ENCODE results near the gene FANCL. TPM values are rescaled to one million over a fixed set of nuclear protein-coding genes. Genes with fewer than 3 reads are reported as not detected.
"Not testable (repeated sequence)": the region's sequence is repeated elsewhere in the genome, so short reads cannot be mapped to it uniquely, and the experiment has no call there.

FANCL gene
- total RNA-seq, 2 donors from 2014 or later: 2.1 to 3.4 TPM

DNA sequence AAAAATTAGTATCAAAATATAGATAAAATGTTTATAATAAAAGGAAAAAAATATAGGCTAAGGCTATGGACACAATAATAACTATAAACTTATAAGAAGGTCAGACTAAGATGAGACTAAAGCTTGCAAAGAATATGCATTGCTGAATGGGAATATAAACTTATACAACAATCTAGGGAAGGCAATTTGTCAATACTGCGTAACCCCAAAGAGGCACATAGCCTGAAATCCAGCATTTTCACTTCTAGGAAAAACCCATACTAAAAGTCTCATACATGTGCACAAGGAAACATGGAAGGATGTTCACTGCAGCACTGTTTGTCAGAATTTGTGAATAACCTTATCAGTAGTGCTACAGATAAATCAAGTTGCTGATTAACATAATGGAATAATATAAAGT is 45.5 kb downstream of the FANCL start:
- no peak overlapping the region for H3K4me3 Mint-ChIP-seq
- ATAC-seq (no peak), DNase-seq (no peak)
- H3K4me1 Mint-ChIP-seq: peaks cover 4% of the 10 kb centered on the region
- H3K27ac Mint-ChIP-seq: no peak overlapping the region
- no peaks in the 10 kb centered on the region for H3K27me3 Mint-ChIP-seq
- no peaks in the 10 kb centered on the region for H3K9me3 ChIP-seq (ENCODE audit: control insufficient read depth, low read length, poor library complexity, severe bottlenecking)
- no peaks in the 10 kb centered on the region for H3K36me3 Mint-ChIP-seq (ENCODE audit: low read depth)

- Mint-ChIP-seq H3K27ac (no peak overlapping the region), H3K4me1 (peaks cover 4% of the 10 kb centered on the region), H3K27me3 (no peaks in the 10 kb centered on the region), H3K36me3 (ENCODE audit: low read depth) (no peaks in the 10 kb centered on the region), H3K4me3 (no peak overlapping the region)
- no peaks in the 10 kb centered on the region for H3K9me3 ChIP-seq (ENCODE audit: control insufficient read depth, low read length, poor library complexity, severe bottlenecking)
- ATAC-seq: no peak
- no peak for DNase-seq
Observed at GRCh38 chr2:58194458-58194857, 46.7 kb downstream of the FANCL start.

DNA sequence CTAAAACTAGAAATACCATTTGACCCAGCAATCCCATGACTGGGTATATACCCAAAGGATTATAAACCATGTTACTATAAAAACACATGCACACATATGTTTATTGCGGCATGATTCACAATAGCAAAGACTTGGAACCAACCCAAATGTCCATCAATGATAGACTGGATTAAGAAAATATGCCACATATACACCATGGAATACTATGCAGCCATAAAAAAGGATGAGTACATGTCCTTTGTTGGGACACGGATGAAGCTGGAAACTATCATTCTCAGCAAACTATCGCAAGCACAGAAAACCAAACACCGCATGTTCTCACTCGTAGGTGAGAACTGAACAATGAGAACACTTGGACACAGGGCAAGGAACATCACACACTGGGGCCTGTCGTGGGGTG is 54.1 kb downstream of the FANCL start:
- not testable (repeated sequence) for DNase-seq, H3K27me3 Mint-ChIP-seq, H3K27ac Mint-ChIP-seq

GRCh38 chr2:58186501-58186900 is 54.6 kb downstream of the FANCL start:
- no peak for DNase-seq
- no peak for ATAC-seq
- H3K36me3 Mint-ChIP-seq (ENCODE audit: low read depth): no peaks in the 10 kb centered on the region
- no peak overlapping the region for H3K4me3 Mint-ChIP-seq
- no peak overlapping the region for H3K27ac Mint-ChIP-seq
- no peaks in the 10 kb centered on the region for H3K9me3 ChIP-seq (ENCODE audit: control insufficient read depth, low read length, poor library complexity, severe bottlenecking)
- H3K4me1 Mint-ChIP-seq: no peaks in the 10 kb centered on the region
- H3K27me3 Mint-ChIP-seq: no peaks in the 10 kb centered on the region

More for the DNA sequence above, 54.1 kb downstream of the FANCL start:
- not testable (repeated sequence) for H3K4me3 Mint-ChIP-seq; H3K9me3 ChIP-seq (ENCODE audit: control insufficient read depth, low read length, poor library complexity, severe bottlenecking); ATAC-seq; H3K36me3 Mint-ChIP-seq (ENCODE audit: low read depth); H3K4me1 Mint-ChIP-seq

DNA sequence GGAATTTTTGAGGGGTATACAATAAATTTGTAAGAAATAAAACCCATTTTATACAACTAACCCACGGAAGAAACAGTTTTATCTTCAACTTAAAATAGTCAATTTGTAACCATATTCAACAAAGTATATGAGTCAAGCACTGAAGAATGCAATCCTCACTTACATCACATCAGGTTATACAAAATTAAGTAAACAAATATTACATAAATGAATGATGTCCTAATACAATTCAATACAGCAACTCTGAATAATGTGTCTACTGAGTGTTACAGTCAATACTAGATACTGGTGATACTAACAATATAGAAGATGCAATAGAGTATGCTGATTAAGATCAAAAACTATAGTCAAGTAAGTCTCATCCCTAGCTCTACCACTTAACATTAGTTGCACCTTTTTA is 58.6 kb downstream of the FANCL start:
- H3K4me1 Mint-ChIP-seq: no peaks in the 10 kb centered on the region
- ATAC-seq (no peak), DNase-seq (no peak)
- H3K27me3 Mint-ChIP-seq: no peaks in the 10 kb centered on the region
- no peaks in the 10 kb centered on the region for H3K9me3 ChIP-seq (ENCODE audit: control insufficient read depth, low read length, poor library complexity, severe bottlenecking)
- no peak overlapping the region for H3K4me3 Mint-ChIP-seq
- no peak overlapping the region for H3K27ac Mint-ChIP-seq
- H3K36me3 Mint-ChIP-seq (ENCODE audit: low read depth): no peaks in the 10 kb centered on the region

- no peaks in the 10 kb centered on the region for H3K4me1 Mint-ChIP-seq
- no peaks in the 10 kb centered on the region for H3K9me3 ChIP-seq (ENCODE audit: control insufficient read depth, low read length, poor library complexity, severe bottlenecking)
- H3K27me3 Mint-ChIP-seq: no peaks in the 10 kb centered on the region
- H3K4me3 Mint-ChIP-seq: no peak overlapping the region
- H3K27ac Mint-ChIP-seq: no peak overlapping the region
- DNase-seq: no peak
- ATAC-seq: no peak
- H3K36me3 Mint-ChIP-seq (ENCODE audit: low read depth): no peaks in the 10 kb centered on the region
Observed at GRCh38 chr2:58180635-58181034, 60.5 kb downstream of the FANCL start.

DNA sequence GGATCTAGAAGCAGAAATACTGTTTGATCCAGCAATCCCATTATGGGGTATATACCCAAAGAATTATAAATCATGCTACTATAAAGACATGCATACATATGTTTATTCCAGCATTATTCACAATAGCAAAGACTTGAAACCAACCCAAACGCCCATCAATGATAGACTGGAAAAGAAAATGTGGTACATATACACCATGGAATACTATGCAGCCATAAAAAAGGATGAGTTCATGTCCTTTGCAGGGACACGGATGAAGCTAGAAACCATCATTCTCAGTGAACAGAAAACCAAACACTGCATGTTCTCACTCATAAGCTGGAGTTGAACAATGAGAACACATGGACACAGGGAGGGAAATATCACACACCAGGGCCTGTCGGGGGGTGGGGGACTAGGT is 61.0 kb downstream of the FANCL start:
- H3K4me1 Mint-ChIP-seq; H3K36me3 Mint-ChIP-seq (ENCODE audit: low read depth); DNase-seq; H3K9me3 ChIP-seq (ENCODE audit: control insufficient read depth, low read length, poor library complexity, severe bottlenecking); H3K4me3 Mint-ChIP-seq; H3K27ac Mint-ChIP-seq; H3K27me3 Mint-ChIP-seq; ATAC-seq: not testable (repeated sequence)

DNA sequence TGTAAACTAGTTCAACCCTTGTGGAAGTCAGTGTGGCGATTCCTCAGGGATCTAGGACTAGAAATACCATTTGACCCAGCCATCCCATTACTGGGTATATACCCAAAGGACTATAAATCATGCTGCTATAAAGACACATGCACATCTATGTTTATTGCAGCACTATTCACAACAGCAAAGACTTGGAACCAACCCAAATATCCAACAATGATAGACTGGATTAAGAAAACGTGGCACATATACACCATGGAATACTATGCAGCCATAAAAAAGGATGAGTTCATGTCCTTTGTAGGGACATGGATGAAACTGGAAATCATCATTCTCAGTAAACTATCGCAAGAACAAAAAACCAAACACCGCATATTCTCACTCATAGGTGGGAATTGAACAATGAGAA is 63.9 kb downstream of the FANCL start:
- H3K9me3 ChIP-seq (ENCODE audit: control insufficient read depth, low read length, poor library complexity, severe bottlenecking); H3K36me3 Mint-ChIP-seq (ENCODE audit: low read depth); H3K4me1 Mint-ChIP-seq; H3K27me3 Mint-ChIP-seq; ATAC-seq; H3K27ac Mint-ChIP-seq; H3K4me3 Mint-ChIP-seq; DNase-seq: not testable (repeated sequence)

GRCh38 chr2:58171831-58172230 is 69.3 kb downstream of the FANCL start:
- H3K9me3 ChIP-seq (ENCODE audit: control insufficient read depth, low read length, poor library complexity, severe bottlenecking): not testable (repeated sequence)

GRCh38 chr2:58170334-58170933 is 70.7 kb downstream of the FANCL start:
- not testable (repeated sequence) for H3K4me1 Mint-ChIP-seq; DNase-seq; ATAC-seq; H3K27me3 Mint-ChIP-seq; H3K27ac Mint-ChIP-seq; H3K9me3 ChIP-seq (ENCODE audit: control insufficient read depth, low read length, poor library complexity, severe bottlenecking); H3K36me3 Mint-ChIP-seq (ENCODE audit: low read depth); H3K4me3 Mint-ChIP-seq

More at GRCh38 chr2:58171831-58172230, 69.3 kb downstream of the FANCL start:
- not testable (repeated sequence) for ATAC-seq; H3K27me3 Mint-ChIP-seq; H3K27ac Mint-ChIP-seq; H3K4me1 Mint-ChIP-seq; DNase-seq; H3K4me3 Mint-ChIP-seq; H3K36me3 Mint-ChIP-seq (ENCODE audit: low read depth)

- not testable (repeated sequence) for H3K4me3 Mint-ChIP-seq; H3K4me1 Mint-ChIP-seq; H3K9me3 ChIP-seq (ENCODE audit: control insufficient read depth, low read length, poor library complexity, severe bottlenecking); ATAC-seq; H3K27me3 Mint-ChIP-seq; H3K36me3 Mint-ChIP-seq (ENCODE audit: low read depth); H3K27ac Mint-ChIP-seq; DNase-seq
Observed at GRCh38 chr2:58169845-58170244, 71.3 kb downstream of the FANCL start.

- not testable (repeated sequence) for H3K27me3 Mint-ChIP-seq; H3K4me1 Mint-ChIP-seq; H3K9me3 ChIP-seq (ENCODE audit: control insufficient read depth, low read length, poor library complexity, severe bottlenecking); ATAC-seq; H3K4me3 Mint-ChIP-seq; DNase-seq; H3K36me3 Mint-ChIP-seq (ENCODE audit: low read depth); H3K27ac Mint-ChIP-seq
Observed at GRCh38 chr2:58168130-58168529, 73.0 kb downstream of the FANCL start.

GRCh38 chr2:58163913-58164312 is 77.2 kb downstream of the FANCL start:
- Mint-ChIP-seq H3K27me3 (no peaks in the 10 kb centered on the region), H3K4me1 (no peaks in the 10 kb centered on the region), H3K4me3 (no peak overlapping the region), H3K36me3 (ENCODE audit: low read depth) (peaks cover 2% of the 10 kb centered on the region), H3K27ac (no peak overlapping the region)
- DNase-seq (no peak), ATAC-seq (no peak)
- no peaks in the 10 kb centered on the region for H3K9me3 ChIP-seq (ENCODE audit: control insufficient read depth, low read length, poor library complexity, severe bottlenecking)

- Mint-ChIP-seq H3K27me3 (no peaks in the 10 kb centered on the region), H3K4me3 (no peak overlapping the region), H3K4me1 (peaks cover 2% of the 10 kb centered on the region), H3K36me3 (ENCODE audit: low read depth) (peaks cover 8% of the 10 kb centered on the region), H3K27ac (no peak overlapping the region)
- H3K9me3 ChIP-seq (ENCODE audit: control insufficient read depth, low read length, poor library complexity, severe bottlenecking): no peaks in the 10 kb centered on the region
- ATAC-seq: no peak
- no peak for DNase-seq
Observed at GRCh38 chr2:58158481-58158880, 82.6 kb downstream of the FANCL start.

All from T-helper 17 cell (primary cell).